Articular chondrocyte of knee joint (primary cell): ENCODE measurements around the gene TRIM71. TPM values are rescaled to one million over a fixed set of nuclear protein-coding genes. Genes with fewer than 3 reads are reported as not detected.

Experiments used
- total RNA-seq: library from RNA; depleted of rRNA; stranded (reverse); fragments of >200 nt; gene quantifications from 2 replicates; pipeline ENCODE4 v1.2.3, GENCODE V29; 2012

TRIM71 gene
- not detected in 2 replicates for total RNA-seq

GRCh38 chr3:32817558-32818228 is at the start of gene TRIM71:
Gene TRIM71, plus strand, starts transcription at chr3:32817997. Its CDS starts 84 bp downstream, at chr3:32818081.

Other genes with a start within 250 kb of the TRIM71 start
- 35.5 and 39.2 TPM in 2 replicates for gene DYNC1LI1, start 247.1 kb upstream of the TRIM71 start, total RNA-seq
- 29.4 and 29.5 TPM in 2 replicates for gene CNOT10, start 132.8 kb upstream of the TRIM71 start, total RNA-seq
- gene CCR4, start 133.6 kb downstream of the TRIM71 start, total RNA-seq: not detected in 2 replicates